NCI-H128 (cell line): ENCODE data around the gene TRIO.
"Not testable (repeated sequence)": the region's sequence is repeated elsewhere in the genome, so short reads cannot be mapped to it uniquely, and the experiment has no call there.

Experiments
- DNase-seq: peaks from one replicate; lab custom pipeline; 2025; ENCODE audit not compliant: unreplicated experiment; lab: John Stamatoyannopoulos, UW

The TRIO gene

DNA sequence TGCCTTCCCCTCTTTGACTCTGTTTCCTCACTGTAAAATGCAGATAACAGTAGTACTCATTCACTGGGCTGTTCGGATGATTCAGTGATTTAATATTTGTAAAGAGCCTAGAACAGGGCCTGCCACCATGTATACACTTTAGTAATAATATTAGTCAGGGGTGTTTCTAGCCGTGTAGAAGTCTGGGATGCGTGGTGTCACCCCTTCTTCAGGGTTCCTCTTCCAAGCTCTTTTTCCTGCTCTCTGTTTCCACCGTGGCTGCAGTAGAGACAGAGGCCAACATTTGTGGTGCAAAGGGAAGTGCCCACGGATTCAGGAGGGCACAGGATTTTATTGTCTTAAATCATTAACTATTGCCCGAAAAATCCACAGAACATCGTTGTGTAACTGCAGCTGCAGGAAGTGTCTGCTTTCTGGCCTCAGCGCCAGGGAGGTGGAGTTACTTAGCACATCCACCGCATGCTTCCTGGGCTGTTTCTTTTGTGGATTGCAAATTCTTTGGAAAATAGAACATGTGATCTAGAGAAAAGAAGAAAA is 61.7 kb downstream of the TRIO start:
- DNase-seq: no peak

DNA sequence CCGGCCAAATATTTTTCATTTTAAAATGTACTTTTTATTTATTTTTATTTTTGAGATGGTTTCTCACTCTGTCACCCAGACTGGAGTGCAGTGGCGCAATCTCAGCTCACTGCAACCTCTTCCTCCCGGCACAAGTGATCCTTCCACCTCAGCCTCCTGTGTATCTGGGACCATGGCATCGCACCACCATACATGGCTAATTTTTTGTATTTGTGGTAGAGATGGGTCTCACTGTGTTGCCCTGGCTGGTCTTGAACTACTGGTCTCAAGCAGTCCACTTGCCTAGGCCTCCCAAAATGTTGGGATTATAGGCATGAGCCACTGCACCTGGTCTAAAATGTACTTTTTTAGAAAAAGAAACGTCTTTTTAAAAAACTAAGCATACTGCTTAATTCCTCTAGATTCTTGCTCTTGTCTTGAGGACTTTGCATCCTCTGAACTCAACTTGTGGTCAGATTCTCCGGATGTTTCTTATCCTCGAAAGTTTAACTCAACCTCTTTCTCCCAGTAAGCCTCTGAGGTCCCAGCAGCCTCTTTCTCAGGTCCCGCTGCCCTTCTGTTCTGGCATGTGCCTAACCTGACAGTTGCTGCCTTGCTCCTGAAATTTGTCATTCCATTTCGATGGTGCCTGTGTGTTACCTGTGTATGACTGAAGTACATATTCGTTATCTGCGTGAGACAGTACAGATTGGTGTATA is 63.0 kb downstream of the TRIO start:
- no peak for DNase-seq

GRCh38 chr5:14207428-14207827 is 64.3 kb downstream of the TRIO start:
- DNase-seq: not testable (repeated sequence)

GRCh38 chr5:14208071-14209021 is 65.2 kb downstream of the TRIO start:
- DNase-seq: no peak

DNA sequence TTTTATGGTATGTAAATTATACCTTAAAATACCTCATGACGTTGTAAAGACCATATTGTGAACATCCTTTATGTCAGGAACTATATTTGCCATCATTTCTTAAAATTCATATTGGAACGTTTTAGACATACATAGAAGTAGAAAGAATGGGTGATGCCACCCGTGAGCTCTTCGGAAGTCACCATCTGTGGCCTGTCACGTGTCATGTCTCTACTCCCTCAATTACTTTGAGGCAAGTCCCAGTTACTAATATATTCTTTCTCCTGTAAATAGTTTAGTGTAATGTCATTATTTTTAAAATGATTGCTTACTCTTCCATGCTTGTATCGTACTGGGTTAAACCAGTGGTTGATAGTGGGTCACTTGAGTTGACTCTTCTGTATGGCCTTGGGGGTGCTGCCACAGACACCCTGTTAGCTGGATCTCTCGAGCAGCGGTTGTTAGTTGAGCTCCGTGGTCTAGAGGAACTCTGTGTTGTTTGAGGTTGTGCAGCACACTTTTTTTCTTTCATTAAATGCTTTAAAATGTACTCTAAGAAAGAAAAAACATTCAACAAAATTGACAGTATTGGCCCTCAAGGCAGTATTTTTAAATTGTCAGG is 66.2 kb downstream of the TRIO start:
- no peak for DNase-seq

- no peak for DNase-seq
Measured at GRCh38 chr5:14209836-14210235, 66.7 kb downstream of the TRIO start.

GRCh38 chr5:14210729-14211128 is 67.6 kb downstream of the TRIO start:
- no peak for DNase-seq

- no peak for DNase-seq
Measured at GRCh38 chr5:14211818-14212803, 69.0 kb downstream of the TRIO start.

DNA sequence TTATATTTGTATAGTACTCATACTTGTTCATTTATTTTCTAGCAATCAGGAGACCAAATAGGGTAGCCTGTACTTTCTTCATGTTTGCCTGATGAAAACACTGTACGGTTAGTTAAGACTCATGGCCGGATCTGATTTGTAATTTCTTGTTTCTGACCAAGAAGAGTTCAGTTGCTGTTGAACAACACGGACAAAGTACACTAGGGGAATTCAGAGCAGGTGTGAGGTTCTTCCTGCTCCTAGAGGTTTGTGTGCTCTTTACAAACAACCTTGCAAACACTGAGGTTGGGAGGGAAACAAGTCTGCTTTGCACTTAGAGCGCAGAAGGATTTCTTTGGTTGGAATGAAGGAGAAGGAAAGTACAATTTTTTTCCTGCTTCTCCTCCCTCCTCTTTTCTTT is 69.7 kb downstream of the TRIO start:
- no peak for DNase-seq

GRCh38 chr5:14213253-14213652 is 70.1 kb downstream of the TRIO start:
- DNase-seq: no peak

DNA sequence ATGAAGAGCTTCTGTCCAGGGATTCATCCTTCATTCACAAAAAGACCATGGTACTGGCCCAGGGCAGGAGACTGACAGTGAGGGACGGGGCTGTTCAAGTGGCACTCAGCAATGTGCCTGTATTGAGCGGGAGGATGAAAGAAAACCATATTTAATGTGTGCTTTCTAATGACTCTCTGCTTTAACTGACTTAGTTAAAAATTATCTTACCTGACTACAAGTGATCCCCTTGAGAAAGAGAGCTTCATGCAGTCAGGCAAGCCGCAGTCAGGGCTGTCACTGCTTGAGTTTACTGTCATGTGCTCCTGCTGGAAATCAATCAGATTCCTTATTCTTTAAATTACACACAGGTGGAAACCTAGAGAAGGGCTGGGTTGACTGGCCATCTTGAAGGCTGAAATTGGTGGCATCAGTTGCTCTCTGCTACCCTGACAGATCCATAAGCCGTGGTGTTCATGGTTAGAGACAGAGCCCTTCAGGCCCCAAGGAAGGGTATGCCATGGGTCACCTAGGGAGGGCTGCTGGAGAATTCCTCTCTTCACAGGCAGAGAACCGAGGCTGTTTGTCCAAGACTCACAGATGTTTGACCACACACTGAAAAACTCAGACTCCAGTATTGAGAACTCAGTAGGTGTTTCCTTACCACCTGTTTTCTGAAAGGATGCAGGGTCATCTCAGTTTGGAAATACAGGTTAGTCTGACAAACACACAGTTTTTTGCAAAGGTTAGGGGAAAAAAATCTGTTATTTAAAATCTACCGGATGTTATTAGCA is 70.9 kb downstream of the TRIO start:
- DNase-seq: no peak

GRCh38 chr5:14215901-14216300 is 72.8 kb downstream of the TRIO start:
- no peak for DNase-seq

DNA sequence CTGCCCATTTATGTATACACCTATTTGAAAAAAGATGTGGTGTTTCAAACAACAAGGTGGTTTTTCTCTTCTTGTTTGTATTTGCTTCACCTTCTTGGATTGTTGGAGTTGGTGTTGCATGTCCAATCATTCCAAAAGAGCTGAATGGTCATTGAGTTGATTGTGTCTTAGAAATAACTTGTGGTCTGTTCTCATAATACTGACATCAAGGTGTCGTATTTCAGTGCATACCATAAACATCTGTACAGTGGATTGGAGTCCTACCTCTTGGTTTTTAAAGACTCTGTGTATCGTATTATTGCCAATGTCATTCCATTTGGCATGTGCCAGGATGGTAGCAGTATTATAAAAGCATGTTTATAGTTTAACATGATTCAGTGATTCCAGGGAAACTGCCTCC is 73.2 kb downstream of the TRIO start:
- no peak for DNase-seq

GRCh38 chr5:14216902-14217301 is 73.8 kb downstream of the TRIO start:
- DNase-seq: no peak

DNA sequence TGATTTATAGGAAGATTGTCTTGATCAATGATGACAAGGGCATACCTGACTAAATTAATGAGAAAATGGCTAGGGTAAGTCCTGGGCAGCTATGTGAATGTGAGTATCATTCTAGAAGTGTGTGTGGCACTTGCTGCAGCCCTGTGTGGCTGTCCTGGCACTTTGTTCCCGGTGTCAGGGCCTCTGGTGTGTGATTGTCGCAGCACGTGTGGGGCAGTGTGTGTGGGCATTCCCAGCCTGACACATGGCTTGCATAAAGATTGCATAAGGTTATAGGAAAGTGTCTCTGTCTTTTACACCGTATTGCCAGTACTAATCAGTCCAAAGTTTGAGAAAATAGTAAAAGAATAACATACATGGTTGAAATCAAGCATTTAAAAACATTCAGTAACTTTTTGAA is 74.4 kb downstream of the TRIO start:
- DNase-seq: no peak

DNA sequence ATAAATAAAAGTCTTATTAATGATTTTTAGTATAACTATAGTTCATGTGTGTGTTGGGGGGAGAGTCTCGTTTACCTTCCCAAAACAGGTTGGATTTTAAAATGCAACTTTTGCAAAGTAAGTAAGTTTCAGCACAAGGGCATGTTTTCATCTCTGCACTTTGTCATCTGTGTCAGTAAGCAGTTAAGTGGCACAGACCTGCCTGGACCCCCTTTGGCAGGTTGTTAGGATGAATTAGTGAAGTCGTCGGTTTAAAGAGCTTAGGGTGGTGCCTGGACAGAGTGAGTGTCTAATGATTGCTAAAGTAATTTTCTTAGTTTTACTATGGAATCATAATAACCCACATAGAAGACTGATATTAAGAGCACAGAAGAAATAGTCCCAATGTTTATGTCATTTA is 74.9 kb downstream of the TRIO start:
- no peak for DNase-seq

DNA sequence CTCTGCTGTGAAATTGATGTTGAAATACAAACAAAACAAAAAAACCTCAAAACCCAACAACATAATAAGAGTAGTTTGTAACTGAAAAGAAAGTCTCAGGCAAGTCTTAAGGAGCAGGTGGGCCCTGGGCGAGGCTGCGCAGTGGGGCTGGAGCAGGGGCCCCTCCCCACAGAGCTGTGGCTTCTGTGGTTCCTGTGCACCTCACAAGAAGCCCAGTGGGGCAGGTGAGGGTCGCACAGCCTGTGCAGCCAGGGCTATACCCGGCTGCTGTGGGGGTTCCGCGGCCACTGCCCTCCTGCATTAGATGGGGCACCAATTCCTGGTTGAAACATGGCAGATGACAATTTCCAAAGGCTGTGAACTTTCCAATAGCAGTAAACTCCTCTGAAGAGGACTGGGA is 75.3 kb downstream of the TRIO start:
- no peak for DNase-seq

GRCh38 chr5:14218897-14219573 is 75.9 kb downstream of the TRIO start:
- DNase-seq: no peak
